RWPE2 (cell line): Measurements from ENCODE around the gene HTR3D.

Source experiments
- ATAC-seq: fragments of 200-7000 bp; cut with Tn5 transposase; 3 replicates; pipeline ENCODE4 v1.9.1; 2021; ENCODE audit warnings: low read depth
- DNase-seq: peaks from one replicate; pipeline ENCODE4 v3.0.0-alpha.2; 2020; ENCODE audit warnings: low spot score
- H3K27ac ChIP-seq: fragments of 450-650 bp; 2 replicates; pipeline ENCODE4 v1.5.1; 2017; ENCODE audit warnings: mild to moderate bottlenecking; ENCODE audit not compliant: poor library complexity, severe bottlenecking
- H3K27me3 ChIP-seq: fragments of 250-450 bp; sonication (Bioruptor Pico); 2 replicates; pipeline ENCODE4 v1.5.1; 2021; ENCODE audit warnings: mild to moderate bottlenecking, moderate library complexity; ENCODE audit not compliant: insufficient read depth, poor library complexity, severe bottlenecking
- H3K36me3 ChIP-seq: fragments of 250-450 bp; sonication (Bioruptor Pico); 2 replicates; pipeline ENCODE4 v1.5.1; 2020; ENCODE audit warnings: low read depth, mild to moderate bottlenecking, moderate library complexity
- H3K4me1 ChIP-seq: fragments of 250-450 bp; sonication (Bioruptor Pico); 2 replicates; pipeline ENCODE4 v1.5.1; 2021; ENCODE audit warnings: mild to moderate bottlenecking, moderate library complexity; ENCODE audit not compliant: insufficient read depth, poor library complexity, severe bottlenecking
- H3K4me3 ChIP-seq: fragments of 250-450 bp; sonication (Bioruptor Pico); 2 replicates; pipeline ENCODE4 v1.5.1; 2021; ENCODE audit warnings: mild to moderate bottlenecking, moderate library complexity; ENCODE audit not compliant: severe bottlenecking
- H3K9me3 ChIP-seq: fragments of 250-450 bp; sonication (Bioruptor Pico); 2 replicates; pipeline ENCODE4 v1.5.1; 2021; ENCODE audit warnings: mild to moderate bottlenecking, moderate library complexity; ENCODE audit not compliant: severe bottlenecking
- TF ChIP-seq, protein P1 (sequence below): fragments of 450-650 bp; IDR thresholded peaks from one replicate; pipeline ENCODE4 v1.5.1; 2017; ENCODE audit warnings: mild to moderate bottlenecking, moderate library complexity; ENCODE audit not compliant: poor library complexity, severe bottlenecking

Gene HTR3D

DNA sequence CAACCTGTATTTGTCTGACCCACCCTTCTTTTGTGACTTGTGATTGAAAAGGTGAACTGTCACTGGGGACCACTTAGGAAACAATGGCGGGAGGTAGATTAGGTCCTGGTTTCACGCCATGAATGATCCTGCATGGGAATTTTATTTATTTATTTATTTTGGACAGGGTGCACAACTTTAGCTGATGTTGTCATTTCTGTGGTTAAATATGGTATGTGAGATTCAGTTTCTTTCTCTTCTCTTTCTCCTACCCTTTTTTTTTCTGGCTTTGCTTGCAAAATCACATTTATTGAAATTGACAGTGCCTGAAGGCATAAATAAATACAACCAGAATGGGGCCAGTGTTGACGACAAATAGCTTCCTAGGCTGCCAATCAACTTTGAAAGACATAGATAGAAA is 47.3 kb downstream of the HTR3D start:
- Histone ChIP-seq H3K27me3 (no peaks in the 10 kb centered on the region), H3K9me3 (no peaks in the 10 kb centered on the region), H3K4me1 (no peaks in the 10 kb centered on the region), H3K4me3 (no peak overlapping the region), H3K36me3 (no peaks in the 10 kb centered on the region), H3K27ac (no peak overlapping the region)
- DNase-seq (no peak), ATAC-seq (no peak)
- TF ChIP-seq, protein P1, sequence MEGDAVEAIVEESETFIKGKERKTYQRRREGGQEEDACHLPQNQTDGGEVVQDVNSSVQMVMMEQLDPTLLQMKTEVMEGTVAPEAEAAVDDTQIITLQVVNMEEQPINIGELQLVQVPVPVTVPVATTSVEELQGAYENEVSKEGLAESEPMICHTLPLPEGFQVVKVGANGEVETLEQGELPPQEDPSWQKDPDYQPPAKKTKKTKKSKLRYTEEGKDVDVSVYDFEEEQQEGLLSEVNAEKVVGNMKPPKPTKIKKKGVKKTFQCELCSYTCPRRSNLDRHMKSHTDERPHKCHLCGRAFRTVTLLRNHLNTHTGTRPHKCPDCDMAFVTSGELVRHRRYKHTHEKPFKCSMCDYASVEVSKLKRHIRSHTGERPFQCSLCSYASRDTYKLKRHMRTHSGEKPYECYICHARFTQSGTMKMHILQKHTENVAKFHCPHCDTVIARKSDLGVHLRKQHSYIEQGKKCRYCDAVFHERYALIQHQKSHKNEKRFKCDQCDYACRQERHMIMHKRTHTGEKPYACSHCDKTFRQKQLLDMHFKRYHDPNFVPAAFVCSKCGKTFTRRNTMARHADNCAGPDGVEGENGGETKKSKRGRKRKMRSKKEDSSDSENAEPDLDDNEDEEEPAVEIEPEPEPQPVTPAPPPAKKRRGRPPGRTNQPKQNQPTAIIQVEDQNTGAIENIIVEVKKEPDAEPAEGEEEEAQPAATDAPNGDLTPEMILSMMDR = no peak

DNA sequence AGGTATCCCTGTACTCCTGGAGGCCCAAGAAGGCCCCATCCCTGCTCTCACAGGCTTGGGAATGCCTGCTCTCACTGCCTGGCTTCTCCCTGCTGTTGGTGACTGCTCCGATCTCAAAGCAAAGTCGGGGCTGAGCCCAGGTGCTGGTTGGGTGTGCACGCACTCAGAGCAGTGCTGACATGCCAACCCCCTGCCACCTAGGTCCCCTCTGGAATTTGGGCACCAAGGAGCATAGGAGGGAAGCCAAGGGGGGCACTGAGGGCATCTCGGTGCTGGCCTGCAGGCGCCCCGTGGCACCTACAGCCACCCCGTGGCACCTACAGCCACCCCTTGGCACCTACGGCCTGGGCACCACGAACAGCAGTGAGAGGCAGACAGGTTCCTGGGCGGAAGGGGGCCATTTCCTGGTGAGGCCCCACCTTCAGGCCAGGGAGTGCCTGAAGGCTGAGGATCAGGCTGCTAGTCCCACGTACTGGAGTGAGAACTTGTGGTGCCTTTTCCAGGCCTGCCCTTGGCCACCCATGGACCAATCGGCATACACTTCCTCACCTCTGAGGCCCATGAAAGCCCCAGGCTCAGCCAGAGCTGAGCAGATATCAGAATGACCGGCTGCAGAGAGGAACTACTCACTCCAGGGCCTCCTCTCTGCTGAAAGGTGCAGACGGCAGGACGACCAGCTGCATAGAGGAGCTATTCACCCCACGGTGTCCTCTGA is 49.7 kb downstream of the HTR3D start:
- Histone ChIP-seq H3K4me1 (no peaks in the 10 kb centered on the region), H3K4me3 (no peak overlapping the region), H3K27ac (no peak overlapping the region), H3K27me3 (no peaks in the 10 kb centered on the region), H3K36me3 (no peaks in the 10 kb centered on the region), H3K9me3 (peaks cover 2% of the 10 kb centered on the region)
- ATAC-seq = no peak
- DNase-seq = no peak
- TF ChIP-seq, protein P1 = no peak

DNA sequence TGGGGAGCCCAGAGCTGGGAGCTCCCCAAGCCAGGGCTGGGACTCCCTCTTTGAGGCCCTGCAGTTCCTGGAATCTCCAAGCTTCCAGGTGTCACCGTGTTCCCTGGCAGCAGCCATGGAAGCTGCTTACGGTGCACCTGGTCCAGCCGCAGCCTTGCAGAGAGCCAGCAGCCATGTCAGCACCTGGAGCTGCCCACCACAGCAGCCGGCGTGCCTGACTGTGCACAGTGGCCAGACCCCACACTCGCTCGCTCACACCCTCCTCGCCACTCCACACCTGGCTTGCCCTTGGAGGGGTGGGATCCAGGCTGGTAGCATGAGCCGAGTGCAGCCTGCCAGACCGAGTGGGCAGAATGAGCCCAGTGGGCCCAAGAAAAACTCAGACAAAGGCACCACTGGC is 50.5 kb downstream of the HTR3D start:
- no peaks in the 10 kb centered on the region for H3K27me3 ChIP-seq
- no peaks in the 10 kb centered on the region for H3K4me1 ChIP-seq
- ATAC-seq (no peak), DNase-seq (no peak)
- H3K4me3 ChIP-seq = no peak overlapping the region
- no peak overlapping the region for H3K27ac ChIP-seq
- TF ChIP-seq, protein P1 = no peak
- peaks cover 2% of the 10 kb centered on the region for H3K9me3 ChIP-seq
- H3K36me3 ChIP-seq = no peaks in the 10 kb centered on the region

DNA sequence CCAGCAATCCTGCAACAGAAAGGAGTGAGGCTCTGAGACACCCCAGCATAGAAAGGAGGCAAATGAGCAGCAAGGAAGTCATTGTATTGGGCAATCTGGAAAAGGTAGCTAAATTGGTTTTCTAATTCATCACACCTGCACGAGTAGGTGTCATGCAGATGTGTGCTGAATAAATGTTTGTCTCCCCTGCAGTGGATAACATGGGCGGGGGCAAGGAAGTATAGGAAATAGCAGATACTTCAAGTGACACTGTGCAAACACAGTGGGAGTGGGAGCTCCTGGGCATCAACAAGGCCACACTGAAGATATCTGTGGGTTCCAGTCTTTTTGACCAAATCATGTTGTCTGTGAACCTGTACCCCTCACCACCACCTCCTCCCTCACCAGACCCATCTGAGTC is 50.9 kb downstream of the HTR3D start:
- peaks cover 2% of the 10 kb centered on the region for H3K9me3 ChIP-seq
- no peaks in the 10 kb centered on the region for H3K4me1 ChIP-seq
- TF ChIP-seq, protein P1 = no peak
- no peaks in the 10 kb centered on the region for H3K27me3 ChIP-seq
- ATAC-seq (no peak), DNase-seq (no peak)
- no peak overlapping the region for H3K27ac ChIP-seq
- no peak overlapping the region for H3K4me3 ChIP-seq
- H3K36me3 ChIP-seq = no peaks in the 10 kb centered on the region

DNA sequence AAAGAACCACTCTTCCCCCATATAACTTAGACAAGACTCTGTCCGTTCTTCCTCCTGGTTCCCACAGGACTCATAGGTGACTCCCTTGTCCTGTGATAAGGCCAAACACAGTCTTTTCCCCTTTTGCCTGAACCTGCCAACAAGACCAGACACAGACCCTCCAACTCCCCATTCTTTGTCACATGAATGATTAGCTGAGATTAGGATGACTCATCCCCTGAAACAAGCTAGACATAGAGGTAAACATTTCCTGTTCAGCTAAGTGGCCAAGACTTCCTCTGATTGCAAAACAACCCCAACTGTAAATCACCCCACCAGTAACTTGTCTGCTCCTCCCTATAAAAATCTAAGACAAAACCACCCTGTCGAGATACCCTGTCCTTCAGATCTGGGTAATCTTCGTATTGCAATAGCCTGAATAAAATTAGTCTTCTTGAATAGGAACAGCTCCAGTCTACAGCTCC is 53.9 kb downstream of the HTR3D start:
- no peak overlapping the region for H3K27ac ChIP-seq
- TF ChIP-seq, protein P1 = no peak
- H3K4me1 ChIP-seq = no peaks in the 10 kb centered on the region
- H3K27me3 ChIP-seq = no peaks in the 10 kb centered on the region
- ATAC-seq (0 out of 3 replicates have a peak, but pooled peaks have one; percentile 25), DNase-seq (no peak)
- H3K9me3 ChIP-seq = peaks cover 2% of the 10 kb centered on the region
- H3K4me3 ChIP-seq = no peak overlapping the region
- H3K36me3 ChIP-seq = no peaks in the 10 kb centered on the region
